Skeletal muscle tissue (tissue), 4 donors: ENCODE measurements around the gene CERS1. TPM values are rescaled to one million over a fixed set of nuclear protein-coding genes. Genes with fewer than 3 reads are reported as not detected.
"Not testable (repeated sequence)": the region's sequence is repeated elsewhere in the genome, so short reads cannot be mapped to it uniquely, and the experiment has no call there.

Source experiments
- H3K27ac ChIP-seq: one replicate; pipeline ENCODE4 v1.7.0; 2013; ENCODE audit warnings: mild to moderate bottlenecking, low read depth, low read length, inconsistent platforms
- H3K27me3 ChIP-seq, 3 donors: one replicate each; pipeline ENCODE4 v1.7.0; 2013; ENCODE audit warnings: low read length in 3 of 3; ENCODE audit not compliant: control insufficient read depth in 3 of 3, insufficient read depth in 3 of 3
- H3K36me3 ChIP-seq, 3 donors: one replicate each; pipeline ENCODE4 v1.7.0; 2013; ENCODE audit warnings: low read length in 3 of 3; ENCODE audit not compliant: control insufficient read depth in 3 of 3, insufficient read depth in 3 of 3
- H3K4me1 ChIP-seq, 3 donors: one replicate each; pipeline ENCODE4 v1.7.0; 2013; ENCODE audit warnings: low read length in 3 of 3, mild to moderate bottlenecking in 3 of 3; ENCODE audit not compliant: control insufficient read depth in 3 of 3, insufficient read depth in 3 of 3
- H3K4me3 ChIP-seq, 3 donors: one replicate each; pipeline ENCODE4 v1.7.0; 2013; ENCODE audit warnings: low read length in 3 of 3
- H3K9ac ChIP-seq, 3 donors: one replicate each; pipeline ENCODE4 v1.7.0; 2013; ENCODE audit warnings: low read length in 3 of 3, mild to moderate bottlenecking in 3 of 3, moderate library complexity in 2 of 3, low read depth in 1 of 3
- H3K9me3 ChIP-seq, 3 donors: one replicate each; pipeline ENCODE4 v1.7.0; 2013; ENCODE audit warnings: low read length in 3 of 3; ENCODE audit not compliant: control insufficient read depth in 3 of 3
- total RNA-seq: library from RNA; depleted of rRNA; stranded (reverse); fragments of >200 nt; gene quantifications from one replicate; pipeline ENCODE4 v1.2.3, GENCODE V29; 2014
- donor health status: Osteomylitis.

CERS1 gene
- total RNA-seq, 1 donor from 2014 or later: 17.7 TPM

DNA sequence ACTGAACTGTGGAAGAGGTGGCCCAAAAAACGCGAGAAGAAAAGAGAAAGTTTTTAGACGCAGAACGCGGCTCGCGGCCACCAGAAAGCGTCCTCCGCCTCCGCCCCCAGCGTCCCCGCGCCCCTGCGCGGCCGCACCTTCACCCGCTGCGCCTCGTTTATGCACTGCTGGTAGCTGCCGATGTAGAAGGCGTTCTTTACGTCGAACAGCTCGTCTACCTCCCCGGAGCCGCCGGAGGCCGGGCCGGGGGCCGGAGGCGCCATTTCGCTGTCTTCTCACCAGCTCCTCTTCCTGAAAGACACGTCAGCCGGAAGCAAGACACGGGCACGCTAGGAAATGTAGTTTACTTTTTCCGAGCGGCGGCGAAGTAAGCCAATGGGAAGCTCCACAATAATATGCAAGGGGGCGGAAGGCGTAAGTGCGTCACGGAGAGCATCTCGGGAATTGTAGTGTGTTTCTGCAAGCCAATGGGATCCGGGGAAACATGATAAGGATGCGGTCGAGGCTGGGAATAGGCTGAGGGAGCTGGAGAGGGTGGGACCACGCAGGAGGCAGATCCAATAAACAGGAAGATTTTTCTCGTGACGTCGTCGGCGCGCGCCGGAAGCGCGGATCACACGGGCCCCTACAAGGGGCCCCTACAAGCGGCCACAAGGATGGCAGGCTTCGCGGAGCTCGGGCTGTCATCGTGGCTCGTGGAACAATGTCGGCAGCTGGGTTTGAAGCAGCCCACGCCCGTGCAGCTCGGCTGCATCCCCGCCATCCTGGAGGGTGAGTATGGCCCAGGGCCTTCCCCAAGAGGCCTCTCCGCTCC is 23.3 kb upstream of the CERS1 start, which contains the start of the genes COPE and DDX49:
TSS of gene COPE (minus strand) at position 302 of the 814 bp plus-strand sequence. CDS start at position 263, 39 bp downstream.
TSS of gene DDX49 (plus strand) at position 630 of the 814 bp plus-strand sequence. CDS start at position 657, 27 bp downstream.
- peak within 1 kb of the TSS; percentile 91 to 97 (median 95) for H3K9ac ChIP-seq
- H3K4me3 ChIP-seq: peak within 1 kb of the TSS; percentile 87 to 100 (median 97)

DNA sequence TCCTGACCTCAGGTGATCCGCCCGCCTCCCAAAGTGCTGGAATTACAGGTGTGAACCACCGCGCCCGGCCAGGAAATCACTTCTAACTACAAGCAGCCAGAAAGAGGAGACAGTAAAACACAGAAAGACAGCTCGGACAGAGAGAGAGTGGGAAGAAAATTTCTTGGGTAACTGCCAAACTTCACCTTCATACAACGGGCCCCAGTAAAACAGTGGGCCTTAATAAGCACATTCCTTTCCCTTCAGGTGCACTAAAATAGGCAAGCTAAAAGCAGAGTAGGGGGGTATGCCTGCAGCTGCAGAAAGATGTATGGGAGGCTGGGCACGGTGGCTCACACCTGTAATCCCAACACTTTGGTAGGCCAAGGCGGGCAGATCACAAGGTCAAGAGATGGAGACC is 21.6 kb upstream of the CERS1 start:
- Histone ChIP-seq H3K4me1 (peaks cover 14 to 37% (median 21%) of the 10 kb centered on the region in 3 donors), H3K36me3 (peaks cover 18 to 26% (median 20%) of the 10 kb centered on the region in 3 donors)
- H3K4me3 ChIP-seq: not testable (repeated sequence)

More for the DNA sequence above, 23.3 kb upstream of the CERS1 start, which contains the start of the genes COPE and DDX49:
- Histone ChIP-seq H3K27ac (peak within 1 kb of the TSS; percentile 92), H3K27me3 (no peaks in the 10 kb centered on the region), H3K9me3 (no peaks in the 10 kb centered on the region), H3K36me3 (peaks cover 28 to 35% (median 30%) of the 10 kb centered on the region in 3 donors), H3K4me1 (peaks cover 14 to 37% (median 21%) of the 10 kb centered on the region in 3 donors)

DNA sequence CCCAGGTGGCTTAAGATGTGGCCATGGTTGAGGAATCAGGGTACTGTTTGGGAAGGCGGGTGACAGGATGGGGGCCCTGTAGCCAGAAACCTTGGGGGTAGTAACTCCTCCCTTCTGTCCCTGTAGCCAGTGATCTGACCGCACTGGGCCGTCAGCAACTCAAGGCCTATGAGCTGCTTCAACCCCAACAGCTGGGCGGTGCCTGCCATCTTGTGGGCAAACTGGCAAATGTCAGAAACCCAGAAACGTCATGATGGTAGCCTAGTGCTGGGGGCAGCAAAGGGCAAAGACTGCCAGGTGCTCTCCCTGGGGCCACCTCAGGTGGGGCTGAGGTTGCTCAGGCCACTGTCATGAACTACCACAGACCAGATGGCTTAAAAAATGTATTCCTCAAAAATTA is 19.7 kb upstream of the CERS1 start:
- Histone ChIP-seq H3K27ac (no peak overlapping the region), H3K36me3 (peaks cover 4 to 12% (median 11%) of the 10 kb centered on the region in 3 donors), H3K9ac (peak overlapping the region in 1 of 3 donors; percentile 40), H3K27me3 (no peaks in the 10 kb centered on the region), H3K4me3 (no peak overlapping the region), H3K4me1 (peaks cover 13 to 31% (median 18%) of the 10 kb centered on the region in 3 donors), H3K9me3 (no peaks in the 10 kb centered on the region)

More for the DNA sequence above, 21.6 kb upstream of the CERS1 start:
- not testable (repeated sequence) for H3K9me3 ChIP-seq, H3K9ac ChIP-seq, H3K27me3 ChIP-seq, H3K27ac ChIP-seq

DNA sequence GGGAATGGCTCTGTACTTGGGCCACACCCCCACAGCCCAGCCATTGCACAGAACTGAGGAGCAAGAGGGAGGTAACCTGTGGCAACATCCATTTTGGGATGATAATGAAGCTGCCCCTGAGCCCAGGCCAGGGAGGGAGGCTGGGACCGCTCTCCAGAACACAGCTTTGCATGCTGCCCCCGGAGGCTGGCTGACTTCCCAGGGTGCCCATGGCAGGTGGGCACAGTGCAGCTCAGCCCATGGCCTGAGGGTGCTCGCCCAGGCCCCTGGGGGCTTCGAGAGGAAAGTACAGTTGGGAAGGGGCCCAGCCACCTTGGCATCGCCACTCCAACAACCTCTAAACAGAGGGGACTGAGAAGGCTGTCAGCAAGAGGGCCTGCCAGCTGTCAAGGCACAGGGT is 17.5 kb upstream of the CERS1 start:
- Histone ChIP-seq H3K36me3 (peaks cover 4 to 15% (median 13%) of the 10 kb centered on the region in 3 donors), H3K9me3 (no peaks in the 10 kb centered on the region), H3K4me1 (peaks cover 4 to 15% (median 7%) of the 10 kb centered on the region in 3 donors), H3K27ac (no peak overlapping the region), H3K4me3 (no peak overlapping the region), H3K27me3 (no peaks in the 10 kb centered on the region), H3K9ac (no peak overlapping the region)

DNA sequence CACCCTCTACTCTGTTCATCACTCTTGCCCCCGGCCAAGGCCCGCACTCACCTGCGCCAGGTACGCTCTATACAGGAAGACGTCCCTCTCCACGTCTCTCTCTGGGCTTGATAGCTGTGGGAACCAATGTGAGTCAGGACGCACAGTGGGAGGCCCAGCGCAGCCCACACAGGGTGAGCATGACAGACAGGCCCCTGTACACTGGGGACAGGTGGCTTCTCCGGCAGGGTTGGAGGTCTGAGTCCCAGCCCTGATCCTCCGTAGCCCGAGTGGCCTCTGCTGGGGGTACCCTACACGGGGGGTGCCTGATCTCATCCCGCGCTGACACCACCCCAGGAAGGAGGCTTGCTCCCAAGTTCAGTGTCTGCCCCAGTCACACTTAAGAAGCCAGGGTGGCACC is 17.0 kb upstream of the CERS1 start:
- Histone ChIP-seq H3K36me3 (peaks cover 4 to 16% (median 14%) of the 10 kb centered on the region in 3 donors), H3K27me3 (no peaks in the 10 kb centered on the region), H3K4me3 (no peak overlapping the region), H3K9ac (no peak overlapping the region), H3K27ac (no peak overlapping the region), H3K9me3 (no peaks in the 10 kb centered on the region), H3K4me1 (peaks cover 0 to 9% (median 3%) of the 10 kb centered on the region in 3 donors)

DNA sequence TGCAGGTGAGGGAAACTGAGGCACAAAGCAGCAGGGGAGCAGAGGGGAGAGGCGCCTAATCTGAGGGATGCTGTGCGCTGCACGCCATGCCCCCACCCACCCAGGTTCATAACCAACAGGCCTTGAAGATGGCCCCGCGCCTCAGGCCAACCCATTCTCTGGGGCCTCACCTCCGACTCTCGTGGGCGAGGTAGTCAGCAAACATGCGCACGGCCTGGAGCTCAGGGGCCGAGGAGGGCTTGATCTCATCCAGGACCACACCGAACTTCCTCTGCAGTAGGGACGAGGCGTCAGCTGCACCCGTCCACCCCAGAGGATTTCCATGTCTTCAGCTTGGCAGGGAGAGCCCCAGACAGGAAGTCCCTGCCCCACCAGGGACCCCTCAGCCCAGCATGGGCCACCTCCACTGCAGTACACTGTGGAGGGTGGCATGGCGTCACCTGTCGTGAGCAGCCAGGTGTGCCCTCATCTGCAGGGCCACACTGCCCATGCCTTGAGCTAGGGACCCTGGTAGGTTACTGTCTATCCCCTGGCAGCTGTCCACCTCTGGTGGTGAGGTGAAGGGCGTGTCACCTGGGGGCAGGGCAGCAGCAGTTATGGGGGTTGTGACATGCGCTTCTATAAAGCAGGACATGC is 15.0 kb upstream of the CERS1 start:
- peaks cover 0 to 5% (median 0%) of the 10 kb centered on the region in 3 donors for H3K4me1 ChIP-seq
- no peak overlapping the region for H3K4me3 ChIP-seq
- H3K27me3 ChIP-seq: no peaks in the 10 kb centered on the region
- peaks cover 21 to 31% (median 28%) of the 10 kb centered on the region in 3 donors for H3K36me3 ChIP-seq
- H3K27ac ChIP-seq: no peak overlapping the region
- H3K9me3 ChIP-seq: no peaks in the 10 kb centered on the region
- no peak overlapping the region for H3K9ac ChIP-seq

DNA sequence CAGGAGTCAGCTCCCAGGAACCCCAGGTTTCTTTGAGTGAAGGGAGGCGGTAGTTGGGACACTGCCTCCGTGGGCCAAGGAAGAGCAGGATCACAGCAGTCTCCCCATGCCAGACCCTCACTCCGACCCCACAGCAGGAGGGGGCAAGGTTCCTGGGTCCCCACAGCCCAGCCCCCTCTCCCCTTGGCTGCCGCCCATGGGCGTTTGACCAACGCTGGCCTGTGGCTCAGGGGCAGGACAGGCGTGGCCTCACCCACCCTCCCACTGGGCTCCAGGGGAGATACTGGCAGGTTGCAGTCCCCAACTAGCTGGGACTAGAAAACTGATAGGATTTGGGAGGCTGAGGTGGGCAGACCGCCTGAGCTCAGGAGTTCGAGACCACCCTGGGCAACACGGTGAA is 14.1 kb upstream of the CERS1 start:
- Histone ChIP-seq H3K27me3 (no peaks in the 10 kb centered on the region), H3K27ac (no peak overlapping the region), H3K4me1 (no peaks in the 10 kb centered on the region), H3K9me3 (no peaks in the 10 kb centered on the region), H3K9ac (no peak overlapping the region), H3K4me3 (no peak overlapping the region), H3K36me3 (peaks cover 21 to 32% (median 30%) of the 10 kb centered on the region in 3 donors)

DNA sequence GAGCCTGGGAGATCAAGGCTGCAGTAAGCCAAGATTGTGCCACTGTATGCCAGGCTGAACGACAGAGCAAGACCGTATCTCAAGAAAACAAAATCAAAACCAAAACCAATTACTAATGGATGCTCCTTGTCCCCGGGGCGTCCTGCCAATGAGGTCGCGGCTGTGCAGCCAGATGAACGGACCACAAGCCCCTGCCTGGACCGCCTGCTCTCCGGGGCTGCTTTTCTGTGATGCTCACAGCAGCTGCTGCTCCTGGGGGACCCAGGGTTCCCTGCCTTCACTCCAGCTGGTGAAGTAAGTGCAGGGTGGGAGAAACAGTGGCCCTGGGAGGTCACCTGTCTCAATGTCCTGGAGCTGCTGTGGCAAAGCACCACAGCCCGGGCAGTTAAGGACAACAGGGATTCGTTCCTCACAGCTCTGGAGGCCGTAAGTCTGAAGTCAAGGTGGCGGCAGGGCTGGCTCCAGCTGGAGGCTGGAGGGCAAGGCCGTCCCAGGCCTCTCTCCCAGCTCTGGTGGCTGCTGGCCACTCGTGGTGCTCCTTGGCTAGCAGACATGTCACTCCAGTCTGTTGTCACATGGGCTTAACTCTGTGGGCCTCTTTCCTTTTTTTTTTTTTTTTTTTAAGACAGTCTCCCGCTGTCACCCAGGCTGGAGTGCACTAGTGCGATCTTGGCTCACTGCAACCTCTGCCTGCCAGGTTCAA is 13.1 kb upstream of the CERS1 start:
- H3K36me3 ChIP-seq: peaks cover 25 to 39% (median 34%) of the 10 kb centered on the region in 3 donors
- H3K9me3 ChIP-seq: no peaks in the 10 kb centered on the region

DNA sequence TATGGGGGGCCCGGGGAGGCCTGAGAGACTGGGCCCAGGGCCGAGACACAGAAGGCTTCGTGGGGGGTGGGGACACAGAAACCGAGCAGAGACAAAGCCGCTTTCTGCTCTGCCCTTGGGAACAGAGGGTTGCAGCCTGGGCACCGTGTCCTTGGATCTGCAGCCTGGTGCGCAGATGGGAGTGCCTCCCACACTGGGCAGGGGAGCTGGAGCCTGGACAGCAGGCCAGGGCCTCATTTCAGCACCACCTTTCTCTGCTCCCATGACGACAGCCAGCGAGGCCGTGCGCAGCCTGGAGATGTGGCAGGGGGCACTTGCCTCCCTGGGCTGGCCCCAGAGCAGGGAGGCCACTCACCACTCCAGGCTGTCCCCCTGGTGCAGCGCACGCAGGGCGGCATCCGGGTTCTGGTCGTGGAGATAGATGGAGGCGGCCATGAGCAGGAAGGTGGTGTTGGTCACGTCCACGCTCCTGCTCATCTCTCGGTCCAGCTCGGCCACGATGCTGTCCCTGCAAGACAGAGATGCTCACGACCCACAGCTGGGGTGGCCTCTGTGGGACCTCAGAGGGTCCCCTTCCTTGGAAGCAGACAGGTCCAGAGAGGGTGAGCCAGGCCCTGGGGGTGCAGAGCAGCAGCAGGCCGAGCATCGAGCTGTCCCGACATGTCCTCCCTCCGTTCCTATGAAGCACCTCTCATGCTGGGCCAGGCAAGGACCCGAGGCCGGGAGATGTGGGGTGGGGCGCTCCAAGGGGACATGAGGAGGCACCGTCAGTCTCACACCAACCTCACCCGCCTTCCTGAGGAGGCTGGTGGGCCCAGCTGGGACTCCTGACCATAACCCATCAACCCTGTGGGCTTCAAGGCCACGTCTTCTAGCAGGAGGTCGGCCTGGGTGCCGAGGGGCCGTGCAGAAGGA is 10.9 kb upstream of the CERS1 start:
- Histone ChIP-seq H3K27ac (no peak overlapping the region), H3K27me3 (no peaks in the 10 kb centered on the region), H3K9me3 (no peaks in the 10 kb centered on the region), H3K4me1 (no peaks in the 10 kb centered on the region), H3K4me3 (no peak overlapping the region), H3K9ac (no peak overlapping the region), H3K36me3 (peaks cover 29 to 34% (median 33%) of the 10 kb centered on the region in 3 donors)

More for the DNA sequence above, 13.1 kb upstream of the CERS1 start:
- Histone ChIP-seq H3K27ac (no peak overlapping the region), H3K4me3 (no peak overlapping the region), H3K9ac (no peak overlapping the region), H3K4me1 (no peaks in the 10 kb centered on the region), H3K27me3 (no peaks in the 10 kb centered on the region)
